Vagina (tissue), 2 donors: ENCODE data around the gene ASXL3.

ENCODE experiments used
- POLR2AphosphoS5 ChIP-seq, 2 donors: sonication (generic); formaldehyde crosslinking; IDR thresholded peaks; one replicate each; pipeline ENCODE4 v1.9.0; 2017; ENCODE audit warnings: antibody characterized with exemption in 2 of 2, mild to moderate bottlenecking in 2 of 2, low read depth in 1 of 2; ENCODE audit not compliant: insufficient read depth in 1 of 2
- TF ChIP-seq, protein P1 (sequence below), 3 experiments: fragments of 450-650 bp in 2 of 3; fragments of 200-600 bp in 1 of 3; sonication (generic) in 1 of 3; IDR thresholded peaks; one replicate each; pipeline ENCODE4 v1.5.1; 2017 to 2019; ENCODE audit warnings: antibody characterized with exemption in 3 of 3, mild to moderate bottlenecking in 2 of 3, moderate library complexity in 2 of 3

DNA sequence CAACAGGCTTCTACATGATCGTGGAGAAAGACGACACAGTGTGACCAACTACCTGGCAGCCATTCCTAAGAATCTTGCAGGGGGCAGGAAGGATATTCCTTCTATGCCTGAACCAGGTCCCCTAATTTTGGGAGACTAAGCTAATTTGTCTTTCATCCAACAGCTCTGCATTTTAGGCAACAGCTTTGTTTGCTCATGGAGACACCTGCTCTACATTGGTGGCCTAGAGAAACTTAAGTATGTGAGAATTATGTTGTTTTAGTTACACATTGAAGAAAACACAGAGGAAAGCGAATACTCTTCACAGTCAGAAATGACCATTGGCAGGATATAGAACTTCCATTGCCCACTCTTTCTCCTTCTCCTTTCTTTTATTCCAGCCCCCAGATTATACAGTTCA, 75.2 kb downstream of the ASXL3 start:
- TF ChIP-seq POLR2AphosphoS5 (IDR thresholded peaks at IDR 0.05; ENCODE audit: insufficient read depth in 1 of 2, low read depth in 1 of 2): no peak
- TF ChIP-seq, protein P1, sequence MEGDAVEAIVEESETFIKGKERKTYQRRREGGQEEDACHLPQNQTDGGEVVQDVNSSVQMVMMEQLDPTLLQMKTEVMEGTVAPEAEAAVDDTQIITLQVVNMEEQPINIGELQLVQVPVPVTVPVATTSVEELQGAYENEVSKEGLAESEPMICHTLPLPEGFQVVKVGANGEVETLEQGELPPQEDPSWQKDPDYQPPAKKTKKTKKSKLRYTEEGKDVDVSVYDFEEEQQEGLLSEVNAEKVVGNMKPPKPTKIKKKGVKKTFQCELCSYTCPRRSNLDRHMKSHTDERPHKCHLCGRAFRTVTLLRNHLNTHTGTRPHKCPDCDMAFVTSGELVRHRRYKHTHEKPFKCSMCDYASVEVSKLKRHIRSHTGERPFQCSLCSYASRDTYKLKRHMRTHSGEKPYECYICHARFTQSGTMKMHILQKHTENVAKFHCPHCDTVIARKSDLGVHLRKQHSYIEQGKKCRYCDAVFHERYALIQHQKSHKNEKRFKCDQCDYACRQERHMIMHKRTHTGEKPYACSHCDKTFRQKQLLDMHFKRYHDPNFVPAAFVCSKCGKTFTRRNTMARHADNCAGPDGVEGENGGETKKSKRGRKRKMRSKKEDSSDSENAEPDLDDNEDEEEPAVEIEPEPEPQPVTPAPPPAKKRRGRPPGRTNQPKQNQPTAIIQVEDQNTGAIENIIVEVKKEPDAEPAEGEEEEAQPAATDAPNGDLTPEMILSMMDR (IDR thresholded peaks at IDR 0.05): no peak
